HepG2 (cell line): ENCODE measurements around the gene PAM16. TPM values are rescaled to one million over a fixed set of nuclear protein-coding genes. Genes with fewer than 3 reads are reported as not detected.

Experiments used
- ATM ChIP-seq: fragments of 450-650 bp; IDR thresholded peaks from 2 replicates; pipeline ENCODE4 v1.7.1; 2017; ENCODE audit warnings: mild to moderate bottlenecking, borderline replicate concordance
- CEBPG ChIP-seq: IDR thresholded peaks from 2 replicates; pipeline ENCODE4 v1.6.1; 2016
- CREM ChIP-seq, 2 experiments: sonication (generic) in 1 of 2; formaldehyde crosslinking in 1 of 2; IDR thresholded peaks; 2 replicates each; pipeline versions ENCODE4 v1.4.0 to v1.6.1; 2016 to 2020; ENCODE audit warnings: antibody characterized with exemption in 1 of 2, mild to moderate bottlenecking in 1 of 2, missing genetic modification reagents in 1 of 2
- FOSL1 ChIP-seq: sonication (generic); formaldehyde crosslinking; IDR thresholded peaks from 2 replicates; pipeline ENCODE4 v1.9.0; 2021; ENCODE audit warnings: missing genetic modification reagents, borderline replicate concordance
- FOXO4 ChIP-seq: sonication (generic); formaldehyde crosslinking; conservative IDR thresholded peaks from 2 replicates; pipeline ENCODE4 v1.8.1; 2023; ENCODE audit warnings: missing genetic modification reagents
- GTF2F1 ChIP-seq: fragments of 150-350 bp; IDR thresholded peaks from 2 replicates; pipeline ENCODE4 v1.6.1; 2014; ENCODE audit warnings: low read length
- NR2F6 ChIP-seq, 2 experiments: IDR thresholded peaks; 2 replicates each; pipeline ENCODE4 v1.6.1; 2016; ENCODE audit warnings: antibody characterized with exemption in 1 of 2, mild to moderate bottlenecking in 1 of 2
- RCOR2 ChIP-seq: IDR thresholded peaks from 2 replicates; pipeline ENCODE4 v1.6.1; 2016; ENCODE audit warnings: missing biosample characterization, missing genetic modification reagents
- RNF219 ChIP-seq: sonication (generic); formaldehyde crosslinking; IDR thresholded peaks from 2 replicates; pipeline ENCODE4 v1.5.0; 2020; ENCODE audit warnings: mild to moderate bottlenecking, missing genetic modification reagents
- RXRA ChIP-seq: sonication (generic); formaldehyde crosslinking; IDR thresholded peaks from 2 replicates; pipeline ENCODE4 v1.5.1; 2020; ENCODE audit warnings: missing genetic modification reagents
- TAF1 ChIP-seq: sonication (generic); formaldehyde crosslinking; IDR thresholded peaks from 2 replicates; pipeline ENCODE4 v1.4.0; 2020; ENCODE audit warnings: missing genetic modification reagents
- ZBTB38 ChIP-seq: sonication (generic); formaldehyde crosslinking; IDR thresholded peaks from 2 replicates; pipeline ENCODE4 v1.5.1; 2020; ENCODE audit warnings: mild to moderate bottlenecking, missing genetic modification reagents
- ZIK1 ChIP-seq: sonication (generic); formaldehyde crosslinking; IDR thresholded peaks from 2 replicates; pipeline ENCODE4 v1.5.0; 2020; ENCODE audit warnings: mild to moderate bottlenecking, low read depth, missing genetic modification reagents, borderline replicate concordance
- ZKSCAN1 ChIP-seq: fragments of 150-350 bp; IDR thresholded peaks from 2 replicates; pipeline ENCODE4 v1.6.1; 2014; ENCODE audit warnings: low read length
- ZNF234 ChIP-seq: sonication (generic); formaldehyde crosslinking; conservative IDR thresholded peaks from 2 replicates; pipeline ENCODE4 v1.5.1; 2020; ENCODE audit warnings: mild to moderate bottlenecking, missing genetic modification reagents
- ZNF275 ChIP-seq: sonication (generic); formaldehyde crosslinking; IDR thresholded peaks from 2 replicates; pipeline ENCODE4 v1.8.0; 2022; ENCODE audit warnings: missing genetic modification reagents, mild to moderate bottlenecking, inconsistent platforms, borderline replicate concordance
- ZNF432 ChIP-seq: sonication (generic); formaldehyde crosslinking; IDR thresholded peaks from 2 replicates; pipeline ENCODE4 v1.5.0; 2020; ENCODE audit warnings: missing genetic modification reagents, mild to moderate bottlenecking, borderline replicate concordance
- ZNF460 ChIP-seq: sonication (generic); formaldehyde crosslinking; IDR thresholded peaks from 2 replicates; pipeline ENCODE4 v1.5.1; 2020; ENCODE audit warnings: missing genetic modification reagents, mild to moderate bottlenecking, borderline replicate concordance
- ZNF576 ChIP-seq: sonication (generic); formaldehyde crosslinking; IDR thresholded peaks from 2 replicates; pipeline ENCODE4 v1.4.0; 2020; ENCODE audit warnings: mild to moderate bottlenecking, missing genetic modification reagents
- ZNF580 ChIP-seq: IDR thresholded peaks from 2 replicates; pipeline ENCODE4 v1.6.1; 2016; ENCODE audit warnings: low read depth, borderline replicate concordance
- ZNF605 ChIP-seq: sonication (generic); formaldehyde crosslinking; IDR thresholded peaks from 2 replicates; pipeline ENCODE4 v1.8.0; 2022; ENCODE audit warnings: mild to moderate bottlenecking, missing genetic modification reagents
- ZNF749 ChIP-seq: sonication (generic); formaldehyde crosslinking; IDR thresholded peaks from 2 replicates; pipeline ENCODE4 v1.8.0; 2022; ENCODE audit warnings: mild to moderate bottlenecking, missing genetic modification reagents, moderate library complexity, borderline replicate concordance
- ZNF781 ChIP-seq: sonication (generic); formaldehyde crosslinking; IDR thresholded peaks from 2 replicates; pipeline ENCODE4 v1.5.1; 2020; ENCODE audit warnings: borderline replicate concordance, mild to moderate bottlenecking, missing genetic modification reagents; ENCODE audit errors: not compliant biosample characterization
- ZNF790 ChIP-seq: sonication (generic); formaldehyde crosslinking; IDR thresholded peaks from 2 replicates; pipeline ENCODE4 v1.8.0; 2022; ENCODE audit warnings: missing genetic modification reagents, mild to moderate bottlenecking, borderline replicate concordance
- polyA plus RNA-seq, 8 experiments: library from polyadenylated mRNA; depleted of rRNA in 3 of 8; stranded (reverse) in 7 of 8; unstranded in 1 of 8; fragments of >200 nt; fragmentation: Illumina TruSeq in 4 of 8; extraction: Trizol in 4 of 8; gene quantifications; 2 replicates each; pipeline versions ENCODE4 v1.2.1 to v1.2.3, GENCODE V29; 2011 to 2016; ENCODE audit warnings: low read depth in 4 of 8, missing spikeins in 1 of 8, mixed read lengths in 1 of 8; ENCODE audit not compliant: insufficient read depth in 1 of 8
- total RNA-seq, 5 experiments: library from RNA; depleted of rRNA; stranded (reverse); fragments of >200 nt; fragmentation: Illumina TruSeq; extraction: Trizol; gene quantifications; 2 replicates each; pipeline ENCODE4 v1.2.3, GENCODE V29; 2016; ENCODE audit warnings: low read depth in 1 of 5

The PAM16 gene
- total and polyA plus RNA-seq, 2 of the 13 experiments (the other 11 are each of a cell fraction or from before 2014, with no cell fraction given) = 51.5 to 51.8 TPM

GRCh38 chr16:4372578-4373355, 21.6 kb upstream of the PAM16 start (continued):
- no peak for TF ChIP-seq FOXO4
- TF ChIP-seq ZNF275 (CRISPR knock-in tag) = no peak
- peak; percentile 87 for TF ChIP-seq ZNF749 (CRISPR knock-in tag)
- 0 out of 2 replicates have a peak, but pooled peaks have one; percentile 21 for TF ChIP-seq RNF219
- peak; percentile 67 for TF ChIP-seq TAF1 (CRISPR knock-in tag)
- no peak for TF ChIP-seq ZNF580 (CRISPR knock-in tag)
- peak; percentile 55; the same call in 1 of the 2 replicates for TF ChIP-seq RCOR2
- no peak; the same call in 1 of the 2 replicates for TF ChIP-seq ZNF790 (CRISPR knock-in tag)
- peak; percentile 68; the same call in 1 of the 2 replicates for TF ChIP-seq ZNF605
- TF ChIP-seq ZNF781 = no peak
- TF ChIP-seq ATM = no peak
- TF ChIP-seq CEBPG = peak; percentile 88
- peak; percentile 98 for TF ChIP-seq RXRA (CRISPR knock-in tag)
- TF ChIP-seq ZBTB38 (CRISPR knock-in tag) = no peak
- TF ChIP-seq NR2F6 (IDR thresholded peaks at IDR 0.05) = peak; percentile 78
- TF ChIP-seq NR2F6 (CRISPR knock-in tag; IDR thresholded peaks at IDR 0.05) = peak; percentile 35; the same call in 1 of the 2 replicates
- TF ChIP-seq ZNF460 = no peak; the same call in 1 of the 2 replicates
- 0 out of 2 replicates have a peak, but pooled peaks have one; percentile 19 for TF ChIP-seq ZKSCAN1
- TF ChIP-seq GTF2F1 = no peak
- TF ChIP-seq ZNF234 (CRISPR knock-in tag) = no peak
- no peak; the same call in 1 of the 2 replicates for TF ChIP-seq ZNF576
- TF ChIP-seq ZIK1 (CRISPR knock-in tag) = peak; percentile 30; the same call in 1 of the 2 replicates
- TF ChIP-seq ZNF432 (CRISPR knock-in tag) = no peak
- no peak for TF ChIP-seq FOSL1
- peak; percentile 66; the same call in 1 of the 2 replicates for TF ChIP-seq CREM (IDR thresholded peaks at IDR 0.05)
- no peak for TF ChIP-seq CREM (CRISPR knock-in tag; IDR thresholded peaks at IDR 0.05)
